GM12874 (cell line): Measurements from ENCODE around the gene HTRA3.

ENCODE experiments used
- TF ChIP-seq, protein P1 (sequence below): IDR thresholded peaks from 2 replicates; pipeline ENCODE4 v1.5.1; 2011; ENCODE audit warnings: low read depth, mild to moderate bottlenecking, control low read depth, low read length, moderate library complexity; ENCODE audit not compliant: insufficient read depth

The HTRA3 gene

DNA sequence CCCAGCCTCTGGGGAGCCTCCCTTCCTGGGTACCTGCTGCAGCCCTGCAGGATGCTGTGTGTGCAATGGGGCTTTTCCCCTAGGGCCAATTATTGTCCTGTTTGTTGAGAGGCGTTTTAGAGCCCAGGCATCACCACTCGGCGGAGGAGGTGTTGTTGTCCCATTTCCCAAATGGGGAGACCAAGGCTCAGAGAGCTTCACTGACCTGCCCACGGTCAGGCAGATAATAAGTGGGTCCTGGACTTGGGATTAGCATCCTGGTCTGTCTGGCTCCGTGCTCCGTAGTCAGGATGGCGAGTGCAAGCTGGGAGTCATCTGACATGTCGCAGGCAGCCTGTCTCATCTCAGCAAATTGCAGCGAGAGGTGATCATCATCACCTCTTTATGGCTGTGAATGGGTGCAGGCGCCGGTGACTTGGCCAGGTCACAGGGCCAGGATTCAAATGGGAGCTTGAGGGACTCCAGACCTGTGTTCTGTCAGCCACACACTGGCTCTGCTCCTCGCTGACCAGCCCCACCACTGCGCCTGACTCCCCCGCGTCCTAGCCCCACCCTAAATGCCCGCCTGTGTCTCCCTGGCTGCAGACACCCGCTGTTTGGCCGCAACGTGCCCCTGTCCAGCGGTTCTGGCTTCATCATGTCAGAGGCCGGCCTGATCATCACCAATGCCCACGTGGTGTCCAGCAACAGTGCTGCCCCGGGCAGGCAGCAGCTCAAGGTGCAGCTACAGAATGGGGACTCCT, 16.6 kb downstream of the HTRA3 start:
- TF ChIP-seq, protein P1, sequence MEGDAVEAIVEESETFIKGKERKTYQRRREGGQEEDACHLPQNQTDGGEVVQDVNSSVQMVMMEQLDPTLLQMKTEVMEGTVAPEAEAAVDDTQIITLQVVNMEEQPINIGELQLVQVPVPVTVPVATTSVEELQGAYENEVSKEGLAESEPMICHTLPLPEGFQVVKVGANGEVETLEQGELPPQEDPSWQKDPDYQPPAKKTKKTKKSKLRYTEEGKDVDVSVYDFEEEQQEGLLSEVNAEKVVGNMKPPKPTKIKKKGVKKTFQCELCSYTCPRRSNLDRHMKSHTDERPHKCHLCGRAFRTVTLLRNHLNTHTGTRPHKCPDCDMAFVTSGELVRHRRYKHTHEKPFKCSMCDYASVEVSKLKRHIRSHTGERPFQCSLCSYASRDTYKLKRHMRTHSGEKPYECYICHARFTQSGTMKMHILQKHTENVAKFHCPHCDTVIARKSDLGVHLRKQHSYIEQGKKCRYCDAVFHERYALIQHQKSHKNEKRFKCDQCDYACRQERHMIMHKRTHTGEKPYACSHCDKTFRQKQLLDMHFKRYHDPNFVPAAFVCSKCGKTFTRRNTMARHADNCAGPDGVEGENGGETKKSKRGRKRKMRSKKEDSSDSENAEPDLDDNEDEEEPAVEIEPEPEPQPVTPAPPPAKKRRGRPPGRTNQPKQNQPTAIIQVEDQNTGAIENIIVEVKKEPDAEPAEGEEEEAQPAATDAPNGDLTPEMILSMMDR = no peak

DNA sequence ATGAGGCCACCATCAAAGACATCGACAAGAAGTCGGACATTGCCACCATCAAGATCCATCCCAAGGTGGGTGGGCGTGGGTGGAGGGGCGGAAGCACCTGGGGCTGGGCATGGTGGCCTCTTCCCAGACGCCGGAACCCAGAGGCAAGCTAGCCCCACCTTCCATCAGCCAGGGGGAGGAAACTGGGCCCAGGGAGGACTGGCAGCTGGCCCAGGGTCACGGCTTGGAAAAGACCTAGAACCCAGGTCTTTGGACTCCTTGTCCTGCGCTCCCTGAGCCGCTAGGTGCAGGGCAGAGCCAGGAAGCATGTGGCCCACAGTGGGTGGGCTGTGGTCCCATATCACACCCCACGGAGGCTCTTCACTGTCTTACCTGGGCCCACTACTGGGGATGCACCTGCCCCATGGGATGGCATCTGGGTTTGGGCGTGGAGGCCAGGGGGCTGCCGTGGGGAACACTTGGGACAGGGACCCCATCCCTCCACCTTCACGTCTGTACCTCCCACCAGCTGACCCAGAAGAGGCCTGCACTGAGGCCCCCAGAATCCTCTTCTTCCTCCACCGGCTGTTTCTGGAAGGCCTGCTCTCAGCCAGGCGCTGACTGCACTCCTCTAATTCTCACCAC, 17.3 kb downstream of the HTRA3 start:
- TF ChIP-seq, protein P1 = no peak

DNA sequence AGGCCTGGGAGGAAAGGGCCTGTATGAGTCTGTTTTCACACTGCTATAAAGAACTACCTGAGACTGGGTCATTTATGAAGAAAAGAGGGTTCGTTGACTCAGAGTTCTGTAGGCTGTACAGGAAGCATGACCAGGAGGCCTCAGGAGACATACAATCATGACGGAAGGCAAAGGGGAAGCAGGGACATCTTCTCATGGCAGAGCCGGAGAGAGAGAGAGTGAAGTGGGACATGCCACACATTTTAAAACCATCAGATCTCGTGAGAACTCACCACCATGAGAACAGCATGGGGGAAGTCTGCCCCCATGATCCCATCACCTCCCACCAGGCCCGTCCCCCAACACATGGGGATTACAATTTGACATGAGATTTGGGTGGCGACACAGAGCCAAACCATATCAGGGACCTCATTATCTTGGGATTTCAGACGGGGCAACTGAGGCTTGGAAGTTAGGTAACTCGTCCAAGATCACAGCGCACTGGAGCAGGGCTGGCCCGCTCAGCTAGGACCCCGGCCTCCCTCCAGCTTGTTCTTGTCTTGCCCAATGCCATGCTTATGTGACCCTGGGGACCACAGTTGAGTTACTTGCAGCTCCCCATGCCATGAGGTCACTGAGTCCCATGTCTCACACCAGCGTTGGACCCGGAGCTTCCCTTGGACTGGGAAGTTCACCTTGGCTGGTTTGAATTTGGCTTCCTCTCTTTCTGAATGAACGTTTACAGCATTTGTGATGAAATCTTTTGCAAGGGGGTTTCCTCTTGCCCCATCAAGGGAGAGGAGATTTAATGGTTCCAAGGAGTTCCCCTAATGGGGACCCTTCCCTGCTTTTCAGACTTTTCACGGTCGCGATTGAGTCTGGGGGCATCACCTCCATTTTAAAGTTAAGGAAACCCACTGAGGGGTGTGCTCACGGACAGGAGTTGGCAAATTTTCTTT, 18.1 kb downstream of the HTRA3 start:
- TF ChIP-seq, protein P1 = no peak

DNA sequence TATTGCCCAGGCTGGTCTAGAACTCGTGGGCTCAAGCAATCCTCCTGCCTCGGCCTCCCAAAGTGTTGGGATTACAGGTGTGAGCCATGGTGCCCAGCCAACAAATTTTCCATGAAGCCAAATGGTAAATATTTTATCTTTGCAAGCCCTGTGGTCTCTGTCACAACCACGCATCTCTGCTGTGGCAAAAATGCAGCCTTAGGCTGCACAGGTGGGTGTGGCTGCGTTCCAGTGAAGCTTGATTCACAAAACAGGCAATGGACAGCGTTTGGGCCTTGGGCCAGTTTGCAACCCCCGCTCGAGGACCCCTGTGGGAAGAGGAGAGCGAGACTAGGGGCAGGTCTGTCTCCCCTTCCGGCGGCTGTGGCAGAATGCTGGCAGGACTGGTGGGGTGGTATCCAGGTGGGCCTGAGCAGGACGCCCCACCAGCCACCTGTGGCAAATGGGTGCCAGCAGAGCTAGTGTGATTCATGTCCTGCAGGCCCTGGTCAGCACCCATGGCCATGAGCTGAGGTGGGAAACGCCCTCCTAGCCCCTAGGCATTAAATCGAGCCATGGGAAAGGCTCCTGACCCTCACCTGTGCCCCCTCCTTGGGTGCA, 19.7 kb downstream of the HTRA3 start:
- TF ChIP-seq, protein P1 = no peak

DNA sequence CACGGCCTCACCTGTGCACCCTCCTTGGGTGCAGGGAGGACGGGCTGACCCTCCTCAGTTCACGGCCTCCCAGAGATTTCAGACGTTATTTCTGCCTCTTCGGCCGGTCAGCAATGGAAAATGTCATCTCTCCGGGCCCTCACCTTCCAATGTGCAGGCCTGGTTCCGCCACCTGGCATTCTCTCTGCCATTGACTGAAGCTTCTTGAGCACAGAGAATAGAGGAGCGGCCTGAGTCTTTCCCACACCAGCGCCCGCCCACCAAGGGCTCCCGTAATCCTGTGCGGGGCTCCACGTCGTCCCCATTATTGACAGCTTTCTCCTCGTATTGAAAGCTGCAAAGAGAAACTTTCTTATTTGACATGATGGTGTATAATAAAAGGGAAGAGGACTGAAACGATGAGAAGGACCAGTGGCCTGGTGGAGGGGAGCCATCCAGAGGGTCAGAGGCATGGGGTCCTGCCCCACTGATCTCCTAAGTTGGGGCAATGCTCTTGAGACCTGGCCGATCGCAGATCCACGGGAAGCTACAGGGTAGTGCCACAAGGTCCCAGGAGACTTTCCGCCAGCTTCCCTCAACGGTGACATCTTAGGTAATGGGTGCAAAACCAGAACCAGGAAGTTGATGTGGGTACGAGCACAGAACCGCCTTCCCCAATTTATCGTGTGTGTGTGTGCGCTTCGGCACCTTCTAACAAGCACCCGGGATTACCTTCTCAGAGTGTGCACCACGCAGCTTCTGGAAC, 20.6 kb downstream of the HTRA3 start:
- TF ChIP-seq, protein P1 = no peak

DNA sequence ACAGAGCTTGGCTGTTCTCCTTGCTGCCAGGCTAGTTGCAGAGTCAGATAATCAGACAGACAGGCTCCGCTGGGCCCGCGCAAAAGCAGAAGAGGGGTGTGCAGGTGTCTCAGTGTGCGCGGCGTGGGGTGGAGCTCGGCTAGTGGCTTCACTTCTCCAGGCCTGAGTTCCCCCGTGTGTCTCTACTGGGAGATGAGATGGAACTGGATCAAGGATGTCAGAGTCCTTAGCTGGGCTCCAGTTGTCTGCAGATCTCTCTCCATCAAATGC, 21.1 kb downstream of the HTRA3 start:
- TF ChIP-seq, protein P1 = no peak
